ENCODE results near the gene PLET1.

DNA sequence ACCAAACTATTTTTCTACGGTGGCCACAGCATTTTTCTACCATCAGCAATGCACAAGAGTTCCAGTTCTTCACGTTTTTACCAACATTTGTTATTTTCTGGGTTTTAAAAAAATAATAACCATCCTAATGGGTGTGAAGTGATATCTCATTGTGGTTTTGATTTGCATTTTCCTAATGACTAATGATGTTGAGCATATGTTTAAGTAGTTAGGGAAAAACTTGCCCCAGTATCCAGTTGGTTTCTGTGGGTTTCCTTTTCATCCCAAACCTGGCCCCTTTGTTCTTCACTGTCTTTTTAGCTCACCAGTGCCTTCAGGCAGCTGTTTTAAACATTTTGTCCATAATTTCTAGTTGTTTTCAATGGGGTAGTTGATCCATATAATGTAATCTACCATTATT, 49.1 kb downstream of the PLET1 start:
- TF ChIP-seq, protein P1, sequence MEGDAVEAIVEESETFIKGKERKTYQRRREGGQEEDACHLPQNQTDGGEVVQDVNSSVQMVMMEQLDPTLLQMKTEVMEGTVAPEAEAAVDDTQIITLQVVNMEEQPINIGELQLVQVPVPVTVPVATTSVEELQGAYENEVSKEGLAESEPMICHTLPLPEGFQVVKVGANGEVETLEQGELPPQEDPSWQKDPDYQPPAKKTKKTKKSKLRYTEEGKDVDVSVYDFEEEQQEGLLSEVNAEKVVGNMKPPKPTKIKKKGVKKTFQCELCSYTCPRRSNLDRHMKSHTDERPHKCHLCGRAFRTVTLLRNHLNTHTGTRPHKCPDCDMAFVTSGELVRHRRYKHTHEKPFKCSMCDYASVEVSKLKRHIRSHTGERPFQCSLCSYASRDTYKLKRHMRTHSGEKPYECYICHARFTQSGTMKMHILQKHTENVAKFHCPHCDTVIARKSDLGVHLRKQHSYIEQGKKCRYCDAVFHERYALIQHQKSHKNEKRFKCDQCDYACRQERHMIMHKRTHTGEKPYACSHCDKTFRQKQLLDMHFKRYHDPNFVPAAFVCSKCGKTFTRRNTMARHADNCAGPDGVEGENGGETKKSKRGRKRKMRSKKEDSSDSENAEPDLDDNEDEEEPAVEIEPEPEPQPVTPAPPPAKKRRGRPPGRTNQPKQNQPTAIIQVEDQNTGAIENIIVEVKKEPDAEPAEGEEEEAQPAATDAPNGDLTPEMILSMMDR (IDR thresholded peaks at IDR 0.05): no peak
- no peak for TF ChIP-seq POLR2A (IDR thresholded peaks at IDR 0.05)
